Lower leg skin (tissue), 4 donors: ENCODE results near the gene NOL12. TPM values are rescaled to one million over a fixed set of nuclear protein-coding genes. Genes with fewer than 3 reads are reported as not detected.
"Not testable (repeated sequence)": the region's sequence is repeated elsewhere in the genome, so short reads cannot be mapped to it uniquely, and the experiment has no call there.

ENCODE experiments used
- DNase-seq, 2 donors: peaks; one replicate each; pipeline ENCODE4 v3.0.0-alpha.2; 2019; ENCODE audit warnings: low spot score in 2 of 2
- H3K4me3 ChIP-seq: fragments of 200-600 bp; sonication (generic); 2 replicates; pipeline ENCODE4 v1.5.1; 2017; ENCODE audit warnings: mild to moderate bottlenecking, low read depth; ENCODE audit not compliant: poor library complexity, severe bottlenecking
- CTCF ChIP-seq, 3 donors: fragments of 450-650 bp; IDR thresholded peaks; one replicate each; pipeline ENCODE4 v1.5.1; 2016; ENCODE audit warnings: antibody characterized with exemption in 3 of 3, mild to moderate bottlenecking in 3 of 3, moderate library complexity in 2 of 3
- POLR2A ChIP-seq, 2 donors: fragments of 450-650 bp; IDR thresholded peaks; one replicate each; pipeline ENCODE4 v1.6.1; 2016 to 2017; ENCODE audit warnings: antibody characterized with exemption in 2 of 2, mild to moderate bottlenecking in 1 of 2, moderate library complexity in 1 of 2
- WGBS, 2 donors: methylation state at CpG; one replicate each; pipeline ENCODE4 v1.1.5; 2018; 5-methylcytosine and 5-hydroxymethylcytosine counted together
- intact Hi-C: fragments of 100-400 bp; cut with DNase I; formaldehyde crosslinking; loops from one replicate; pipeline ENCODE4 v1.15.0; 2023; ENCODE audit warnings: low total_unique reads
- total RNA-seq, 4 donors: library from RNA; depleted of rRNA; stranded (reverse); fragments of >200 nt; gene quantifications; one replicate each; pipeline ENCODE4 v1.1.0, GENCODE V29; 2016

The NOL12 gene
- total RNA-seq, 4 donors from 2014 or later: 24.3 to 72.3 (median 36.1) TPM

GRCh38 chr22:37711490-37711889 lies 25.3 kb downstream of the NOL12 start:
- DNase-seq: no peak
- intact Hi-C loops: no loop called here
- 92 to 93% methylated on average over 10 of the region's 10 CpGs for WGBS, 2 donors
- no peak overlapping the region for H3K4me3 ChIP-seq
- no peak for TF ChIP-seq POLR2A (IDR thresholded peaks at IDR 0.05)
- TF ChIP-seq CTCF (IDR thresholded peaks at IDR 0.05): no peak

DNA sequence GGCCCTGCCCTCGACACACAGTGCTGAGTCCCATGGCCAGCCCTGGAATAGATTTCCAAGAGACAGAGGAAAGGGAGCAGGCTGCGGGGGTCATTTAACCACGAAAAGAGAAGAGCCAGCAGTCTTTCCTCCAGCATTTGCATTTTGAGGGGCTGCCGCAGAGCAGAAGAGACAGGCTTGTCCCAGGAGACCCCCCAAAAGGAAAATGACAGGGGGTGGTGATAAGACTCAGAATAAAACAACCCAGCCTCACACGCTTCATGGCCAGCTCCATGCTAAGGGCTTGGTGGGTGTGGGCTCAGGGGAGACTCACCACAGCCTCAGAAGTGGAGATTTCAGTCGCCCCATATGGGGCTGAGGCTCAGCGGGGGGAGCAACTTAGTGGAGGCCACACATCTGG lies 27.6 kb downstream of the NOL12 start:
- 95 to 98% methylated on average over 6 to 7 of the region's 7 CpGs for WGBS, 2 donors
- no peak for DNase-seq
- TF ChIP-seq CTCF (IDR thresholded peaks at IDR 0.05): no peak
- TF ChIP-seq POLR2A (IDR thresholded peaks at IDR 0.05): no peak
- no peak overlapping the region for H3K4me3 ChIP-seq
- intact Hi-C loops: no loop called here

- no peak for DNase-seq
- TF ChIP-seq POLR2A (IDR thresholded peaks at IDR 0.05): no peak
- no peak for TF ChIP-seq CTCF (IDR thresholded peaks at IDR 0.05)
- 94 to 98% methylated on average over 2 of the region's 2 CpGs for WGBS, 2 donors
- H3K4me3 ChIP-seq: no peak overlapping the region
- intact Hi-C loops: no loop called here
Measured at GRCh38 chr22:37714634-37715033, 28.5 kb downstream of the NOL12 start.

DNA sequence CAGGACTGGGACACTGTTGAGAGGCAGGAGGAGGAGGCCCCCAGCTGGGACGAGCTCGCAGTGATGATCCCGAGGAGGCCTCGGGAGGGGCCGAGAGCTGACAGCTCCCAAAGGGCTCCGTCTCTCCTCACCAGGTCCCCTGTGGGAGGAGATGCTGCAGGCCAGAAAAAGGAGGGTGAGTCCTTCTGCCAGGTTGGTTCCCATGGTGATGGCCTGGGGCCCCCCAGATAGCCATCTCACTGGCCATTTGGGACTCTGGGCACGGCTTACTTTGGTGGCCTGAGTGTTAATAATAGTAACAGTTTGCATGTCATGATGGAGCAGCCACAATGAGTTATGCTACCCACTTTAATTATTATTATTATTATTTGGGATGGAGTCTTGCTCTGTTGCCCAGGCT lies 29.6 kb downstream of the NOL12 start:
- DNase-seq: no peak
- 76 to 96% methylated on average over 7 of the region's 7 CpGs for WGBS, 2 donors
- TF ChIP-seq CTCF (IDR thresholded peaks at IDR 0.05) (no peak), POLR2A (IDR thresholded peaks at IDR 0.05) (no peak)
- no peak overlapping the region for H3K4me3 ChIP-seq
- intact Hi-C loops: no loop called here

- no peak for TF ChIP-seq POLR2A (IDR thresholded peaks at IDR 0.05)
- TF ChIP-seq CTCF (IDR thresholded peaks at IDR 0.05): no peak
- 61 to 69% methylated on average over 9 of the region's 9 CpGs for WGBS, 2 donors
- H3K4me3 ChIP-seq: no peak overlapping the region
- no peak for DNase-seq
- intact Hi-C loops: no loop called here
Measured at GRCh38 chr22:37716708-37717107, 30.6 kb downstream of the NOL12 start.

DNA sequence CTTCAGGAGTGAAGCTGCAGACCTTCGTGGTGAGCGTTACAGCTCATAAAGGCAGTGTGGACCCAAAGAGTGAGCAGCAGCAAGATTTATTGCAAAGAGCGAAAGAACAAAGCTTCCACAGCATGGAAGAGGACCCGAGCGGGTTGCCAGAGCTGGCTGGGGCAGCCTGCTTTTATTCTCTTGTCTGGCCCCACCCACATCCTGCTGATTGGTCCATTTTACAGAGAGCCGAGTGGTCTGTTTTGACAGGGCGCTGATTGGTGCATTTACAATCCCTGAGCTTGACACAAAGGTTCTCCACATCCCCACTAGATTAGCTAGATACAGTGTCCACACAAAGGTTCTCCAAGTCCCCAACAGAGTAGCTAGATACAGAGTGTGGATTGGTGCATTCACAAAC lies 31.1 kb downstream of the NOL12 start:
- intact Hi-C loops, DNase-seq, H3K4me3 ChIP-seq: not testable (repeated sequence)
- WGBS, 2 donors: 67 to 79% methylated on average over 7 of the region's 7 CpGs

DNA sequence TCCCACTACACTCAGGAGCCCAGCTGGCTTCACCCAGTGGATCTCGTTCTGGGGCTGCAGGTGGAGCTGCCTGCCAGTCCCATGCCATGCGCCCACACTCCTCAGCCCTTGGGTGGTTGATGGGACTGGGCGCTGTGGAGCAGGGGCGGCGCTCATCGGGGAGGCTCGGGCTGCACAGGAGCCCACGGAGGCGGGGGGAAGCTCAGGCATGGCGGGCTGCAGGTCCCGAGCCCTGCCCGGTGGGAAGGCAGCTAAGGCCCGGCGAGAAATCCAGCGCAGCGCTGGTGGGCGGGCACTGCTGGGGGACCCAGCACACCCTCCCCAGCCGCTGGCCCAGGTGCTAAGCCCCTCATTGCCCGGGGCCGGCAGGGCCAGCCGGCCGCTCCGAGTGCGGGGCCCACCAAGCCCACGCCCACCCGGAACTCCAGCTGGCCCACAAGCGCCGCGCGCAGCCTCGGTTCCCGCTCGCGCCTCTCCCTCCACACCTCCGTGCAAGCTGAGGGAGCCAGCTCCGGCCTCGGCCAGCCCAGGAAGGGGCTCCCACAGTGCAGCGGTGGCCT lies 31.7 kb downstream of the NOL12 start:
- intact Hi-C loops, DNase-seq, H3K4me3 ChIP-seq: not testable (repeated sequence)
- 92% methylated on average over 25 to 37 of the region's 38 CpGs for WGBS, 2 donors
